Glutamatergic neuron (in vitro differentiated cells): Measurements from ENCODE around the gene SKP1. TPM values are rescaled to one million over a fixed set of nuclear protein-coding genes. Genes with fewer than 3 reads are reported as not detected.

Experiments used
- DNase-seq: peaks from one replicate; pipeline ENCODE4 v3.0.0; 2022
- H3K27ac Mint-ChIP-seq: one replicate; pipeline ENCODE4 v1.8.0; 2020; ENCODE audit warnings: mild to moderate bottlenecking, mixed read lengths, inconsistent platforms; ENCODE audit not compliant: unreplicated experiment
- H3K27me3 Mint-ChIP-seq: one replicate; pipeline ENCODE4 v1.8.0; 2020; ENCODE audit warnings: mild to moderate bottlenecking, moderate library complexity, mixed read lengths, inconsistent platforms; ENCODE audit not compliant: unreplicated experiment
- H3K36me3 Mint-ChIP-seq: one replicate; pipeline ENCODE4 v1.8.0; 2020; ENCODE audit warnings: mild to moderate bottlenecking, mixed read lengths, inconsistent platforms; ENCODE audit not compliant: unreplicated experiment
- H3K4me1 Mint-ChIP-seq: one replicate; pipeline ENCODE4 v1.8.0; 2020; ENCODE audit warnings: mild to moderate bottlenecking, low read depth, mixed read lengths, inconsistent platforms; ENCODE audit not compliant: unreplicated experiment
- H3K4me3 Mint-ChIP-seq: one replicate; pipeline ENCODE4 v1.8.0; 2020; ENCODE audit warnings: mild to moderate bottlenecking, mixed read lengths, inconsistent platforms; ENCODE audit not compliant: unreplicated experiment
- H3K9me3 Mint-ChIP-seq: one replicate; pipeline ENCODE4 v1.8.0; 2020; ENCODE audit warnings: mild to moderate bottlenecking, moderate library complexity, mixed read lengths, inconsistent platforms; ENCODE audit not compliant: unreplicated experiment
- total RNA-seq: library from RNA; stranded (reverse); fragmentation: NEBNext Ultra II Directional; extraction: Animal tissue kit (Norgen Biotek cat#: 25700); gene quantifications from one replicate; pipeline ENCODE4 v1.2.1, GENCODE V29; 2021; ENCODE audit not compliant: unreplicated experiment
- TF ChIP-seq, protein P1 (sequence below): fragments of 200-600 bp; sonication (generic); IDR thresholded peaks from one replicate; pipeline ENCODE4 v1.5.0; 2021; ENCODE audit not compliant: partially characterized antibody, unreplicated experiment

The SKP1 gene
- total RNA-seq, 1 donor from 2014 or later: 345 TPM

DNA sequence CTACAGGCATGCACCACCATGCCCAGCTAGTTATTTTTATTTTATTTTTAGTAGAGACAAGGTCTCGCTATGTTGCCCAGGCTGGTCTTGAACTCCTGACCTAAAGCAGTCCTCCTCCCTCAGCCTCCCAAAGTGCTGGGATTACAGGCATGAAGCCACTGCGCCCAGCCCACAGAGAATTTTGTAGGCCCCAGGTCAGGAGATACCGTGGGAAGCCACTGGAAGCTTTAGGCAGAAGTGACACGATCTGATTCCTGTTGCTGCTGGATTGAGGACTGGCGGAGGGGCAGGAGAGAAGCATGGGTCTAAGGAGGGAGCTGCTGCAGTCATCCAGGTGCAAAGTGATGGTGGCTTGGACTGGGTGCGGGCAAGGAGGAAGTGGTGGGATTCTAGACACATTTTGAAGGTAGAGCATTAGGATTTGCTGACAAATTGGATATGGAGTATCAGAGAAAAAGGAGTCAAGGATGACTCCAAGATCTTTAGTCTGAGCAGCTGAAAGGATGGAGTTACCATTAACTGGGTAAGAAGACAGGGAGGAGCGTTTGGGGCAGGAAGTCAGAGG, 41.6 kb downstream of the SKP1 start:
- peaks cover 3% of the 10 kb centered on the region for H3K4me1 Mint-ChIP-seq
- peaks cover 4% of the 10 kb centered on the region for H3K27me3 Mint-ChIP-seq
- no peak overlapping the region for H3K27ac Mint-ChIP-seq
- peak; percentile 3 for DNase-seq
- H3K36me3 Mint-ChIP-seq: peaks cover 9% of the 10 kb centered on the region
- H3K9me3 Mint-ChIP-seq: peaks cover 3% of the 10 kb centered on the region
- H3K4me3 Mint-ChIP-seq: no peak overlapping the region
- TF ChIP-seq, protein P1, sequence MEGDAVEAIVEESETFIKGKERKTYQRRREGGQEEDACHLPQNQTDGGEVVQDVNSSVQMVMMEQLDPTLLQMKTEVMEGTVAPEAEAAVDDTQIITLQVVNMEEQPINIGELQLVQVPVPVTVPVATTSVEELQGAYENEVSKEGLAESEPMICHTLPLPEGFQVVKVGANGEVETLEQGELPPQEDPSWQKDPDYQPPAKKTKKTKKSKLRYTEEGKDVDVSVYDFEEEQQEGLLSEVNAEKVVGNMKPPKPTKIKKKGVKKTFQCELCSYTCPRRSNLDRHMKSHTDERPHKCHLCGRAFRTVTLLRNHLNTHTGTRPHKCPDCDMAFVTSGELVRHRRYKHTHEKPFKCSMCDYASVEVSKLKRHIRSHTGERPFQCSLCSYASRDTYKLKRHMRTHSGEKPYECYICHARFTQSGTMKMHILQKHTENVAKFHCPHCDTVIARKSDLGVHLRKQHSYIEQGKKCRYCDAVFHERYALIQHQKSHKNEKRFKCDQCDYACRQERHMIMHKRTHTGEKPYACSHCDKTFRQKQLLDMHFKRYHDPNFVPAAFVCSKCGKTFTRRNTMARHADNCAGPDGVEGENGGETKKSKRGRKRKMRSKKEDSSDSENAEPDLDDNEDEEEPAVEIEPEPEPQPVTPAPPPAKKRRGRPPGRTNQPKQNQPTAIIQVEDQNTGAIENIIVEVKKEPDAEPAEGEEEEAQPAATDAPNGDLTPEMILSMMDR: no peak

DNA sequence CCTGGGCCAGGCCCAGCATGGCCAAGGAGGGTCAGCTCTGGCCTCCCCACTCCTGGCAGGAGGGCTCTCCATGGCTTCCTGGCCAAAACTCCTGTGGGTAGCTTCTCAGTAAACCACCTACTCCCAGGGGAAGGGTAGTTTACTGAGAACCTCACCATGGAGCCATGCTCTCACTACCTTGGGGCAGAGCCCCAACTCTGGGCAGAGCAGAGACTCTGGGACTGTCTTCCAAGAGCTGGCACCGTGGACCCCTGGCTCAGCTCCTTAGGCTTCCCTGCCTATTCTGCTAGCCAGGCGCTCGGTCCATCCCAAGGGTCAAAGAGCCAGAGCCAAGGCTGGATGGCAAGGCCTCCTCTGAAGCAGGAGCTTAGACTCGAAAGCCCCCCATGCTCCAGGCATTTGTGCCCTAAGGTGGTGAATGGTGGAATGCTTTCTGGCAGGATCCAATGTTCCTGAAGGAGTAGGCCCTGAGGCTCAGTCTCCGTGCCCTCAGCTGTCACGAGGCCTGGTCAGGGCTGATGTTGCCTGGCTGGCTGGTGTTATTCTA, 42.7 kb downstream of the SKP1 start:
- DNase-seq: peak; percentile 11
- TF ChIP-seq, protein P1: no peak
- no peak overlapping the region for H3K4me3 Mint-ChIP-seq

DNA sequence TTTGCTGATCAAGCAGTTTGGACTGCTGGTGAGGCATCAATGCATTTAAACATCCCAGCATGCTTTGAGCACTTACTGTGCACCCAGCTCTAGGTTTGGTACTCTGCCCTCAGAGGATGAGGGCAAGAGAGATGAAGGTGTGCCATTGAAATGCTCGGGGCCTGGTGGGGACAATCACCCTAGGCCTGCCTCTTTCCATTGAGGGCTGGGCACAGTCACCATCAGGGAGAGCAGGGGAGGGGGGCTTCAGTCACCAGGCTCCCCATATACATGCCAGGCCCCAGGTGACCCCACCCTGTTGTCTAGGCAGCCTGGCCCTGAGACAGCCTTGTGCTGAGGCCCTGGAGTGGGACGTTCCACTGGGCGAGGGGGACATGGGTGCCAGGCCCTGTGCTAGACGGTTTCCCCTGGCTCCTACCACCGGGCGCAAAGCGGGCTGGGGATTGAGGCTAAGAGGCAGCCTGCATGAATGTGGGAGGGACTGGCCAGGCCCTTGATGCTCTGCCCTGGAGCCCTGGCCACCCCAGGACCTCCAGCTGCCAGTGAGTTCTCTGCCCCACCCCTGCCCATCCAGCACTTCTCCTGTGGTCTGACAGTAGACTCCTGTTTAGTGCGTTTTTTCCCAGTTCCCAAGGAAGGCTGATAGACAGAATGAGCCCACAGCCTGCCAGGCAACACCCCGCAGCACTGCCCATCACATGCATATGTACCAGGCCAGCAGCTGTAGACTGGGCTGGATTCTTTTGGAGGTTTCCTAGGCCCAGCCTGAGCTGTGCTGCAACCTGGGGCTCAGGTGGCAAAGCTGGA, 43.4 kb downstream of the SKP1 start:
- Mint-ChIP-seq H3K4me3 (no peak overlapping the region), H3K9me3 (peaks cover 3% of the 10 kb centered on the region), H3K27me3 (peaks cover 4% of the 10 kb centered on the region), H3K4me1 (peaks cover 3% of the 10 kb centered on the region), H3K36me3 (peaks cover 9% of the 10 kb centered on the region), H3K27ac (no peak overlapping the region)
- TF ChIP-seq, protein P1: no peak
- peak; percentile 5 for DNase-seq

More for the DNA sequence above, 42.7 kb downstream of the SKP1 start:
- H3K9me3 Mint-ChIP-seq: peaks cover 3% of the 10 kb centered on the region
- H3K4me1 Mint-ChIP-seq: peaks cover 3% of the 10 kb centered on the region
- H3K36me3 Mint-ChIP-seq: peaks cover 9% of the 10 kb centered on the region
- H3K27ac Mint-ChIP-seq: no peak overlapping the region
- peaks cover 4% of the 10 kb centered on the region for H3K27me3 Mint-ChIP-seq

DNA sequence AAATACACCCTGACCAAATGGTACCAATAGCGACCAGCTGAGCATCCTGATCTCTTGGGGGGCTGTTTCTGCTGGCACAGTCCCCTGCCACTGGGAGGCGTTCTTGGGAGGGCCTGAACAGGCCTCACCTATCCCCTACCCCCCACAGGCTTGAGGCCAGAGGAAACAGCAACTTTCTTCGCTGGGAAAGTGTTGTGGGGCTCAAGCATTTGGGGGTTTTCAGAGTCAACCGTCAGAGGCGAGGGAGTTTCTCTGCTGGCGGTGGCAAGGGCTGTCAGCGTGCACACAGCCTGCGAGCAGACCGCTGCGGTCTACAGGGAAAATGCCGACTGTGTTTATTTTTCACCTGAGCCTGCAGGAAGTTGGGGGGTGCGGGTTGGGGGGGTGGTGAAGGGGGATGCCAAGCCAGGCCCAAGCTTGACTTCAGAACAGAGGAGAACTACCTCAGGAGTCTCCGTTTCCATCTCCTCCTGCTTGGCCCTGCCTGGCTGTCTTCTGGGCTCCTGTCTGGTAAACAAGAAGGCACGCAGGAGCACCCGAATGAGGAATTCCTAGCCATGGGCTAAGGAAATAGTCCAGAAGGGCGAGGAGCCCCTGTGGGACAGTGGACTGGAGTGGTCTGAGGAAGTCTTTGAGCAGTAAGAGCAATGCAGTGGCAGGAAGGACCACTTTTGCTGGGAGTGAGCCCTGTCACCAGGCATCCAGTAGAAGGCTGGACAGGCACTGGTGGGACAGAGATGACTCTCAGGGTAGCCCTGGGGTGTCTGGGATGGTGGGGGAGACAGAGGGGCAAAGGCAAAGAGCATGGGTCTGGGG, 44.2 kb downstream of the SKP1 start:
- TF ChIP-seq, protein P1: no peak
- no peak overlapping the region for H3K27ac Mint-ChIP-seq
- DNase-seq: peak; percentile 8
- H3K4me3 Mint-ChIP-seq: no peak overlapping the region
- H3K9me3 Mint-ChIP-seq: peaks cover 3% of the 10 kb centered on the region
- H3K4me1 Mint-ChIP-seq: peaks cover 3% of the 10 kb centered on the region
- peaks cover 4% of the 10 kb centered on the region for H3K27me3 Mint-ChIP-seq
- peaks cover 9% of the 10 kb centered on the region for H3K36me3 Mint-ChIP-seq
